ENCODE measurements around the gene COX8A. TPM values are rescaled to one million over a fixed set of nuclear protein-coding genes. Genes with fewer than 3 reads are reported as not detected.
A peak's percentile ranks its signal among the peaks of the same experiment; 100 is the strongest.

Gene COX8A
- total and polyA plus RNA-seq, 2 of the 13 experiments (the other 11 are each of a cell fraction or from before 2014, with no cell fraction given): 202 to 406 TPM

- CTCF ChIA-PET (ENCODE audit: low intra/inter-chr PET ratio, low total read pairs): no interaction called here
- Histone ChIP-seq H3K4me2 (ENCODE audit: low read depth, low read length) (no peak overlapping the region), H3K27ac (ENCODE audit: extremely low read length, insufficient read depth, low read length) (no peak overlapping the region), H3K27me3 (ENCODE audit: control insufficient read depth in 1 of 2, insufficient read depth in 2 of 2, low read length in 2 of 2) (no peaks in the 10 kb centered on the region), H3K9ac (ENCODE audit: insufficient read depth, low read depth, low read length) (no peak overlapping the region), H3K4me3 (replicated peaks in 1 of 3; ENCODE audit: insufficient read depth in 1 of 3, low read depth in 2 of 3, low read length in 3 of 3) (no peak overlapping the region), H4K20me1 (ENCODE audit: insufficient read depth, low read length) (peaks cover 4% of the 10 kb centered on the region; the same call in 1 of the 2 replicates), H3K9me3 (ENCODE audit: low read length) (no peaks in the 10 kb centered on the region), H2AFZ (ENCODE audit: low read length) (no peak overlapping the region), H3K4me1 (ENCODE audit: insufficient read depth, low read length) (peaks cover 2% of the 10 kb centered on the region), H3K36me3 (replicated peaks in 1 of 2; ENCODE audit: control insufficient read depth in 1 of 2, insufficient read depth in 2 of 2, low read length in 2 of 2) (peaks cover 5 to 12% of the 10 kb centered on the region in 2 experiments; a peak in 3 of 5 replicates), H3K79me2 (ENCODE audit: insufficient read depth, low read length) (no peaks in the 10 kb centered on the region)
- TF ChIP-seq AGO2 (optimal IDR thresholded peaks at IDR 0.05; ENCODE audit: low read depth, low read length): peak; percentile 76
- peak; percentile 57; the same call in 1 of the 2 replicates for TF ChIP-seq ZMYM3 (CRISPR knock-in tag; IDR thresholded peaks at IDR 0.05)
- peak; percentile 39; the same call in 1 of the 2 replicates for TF ChIP-seq ADNP (CRISPR knock-in tag; IDR thresholded peaks at IDR 0.05)
- TF ChIP-seq MBD4 (IDR thresholded peaks at IDR 0.05; ENCODE audit: borderline replicate concordance, low read length): no peak
- peak; percentile 93 for TF ChIP-seq ZNF629 (CRISPR knock-in tag; conservative IDR thresholded peaks at IDR 0.05)
- no peak for DNase-seq (ENCODE audit: low spot score)
- BruUV-seq (replicated peaks): no TSS peak
- no peak for FAIRE-seq
- no peak for ATAC-seq
- POLR2A ChIA-PET: no interaction called here
- intact Hi-C loops (cut with micrococcal nuclease; ENCODE audit: unreplicated experiment) (no loop called here), in situ Hi-C loops (cut with HindIII; ENCODE audit: extremely low pct_ligation_motif_present, low pct_unique_long_range_greater_than_20kb) (no loop called here)
- 97% methylated on average over 13 of the region's 23 CpGs for WGBS (ENCODE audit: low lambda C conversion rate)
These were observed 27.3 kb downstream of the COX8A start for GRCh38 chr11:64001484-64002420.

GRCh38 chr11:64003807-64004589 lies 29.6 kb downstream of the COX8A start:
- no peak overlapping the region for H3K27ac ChIP-seq (ENCODE audit: extremely low read length, insufficient read depth, low read length)
- H3K4me2 ChIP-seq (ENCODE audit: low read depth, low read length): no peak overlapping the region
- H3K9me3 ChIP-seq (ENCODE audit: low read length): no peaks in the 10 kb centered on the region
- WGBS (ENCODE audit: low lambda C conversion rate): 88% methylated on average over 23 of the region's 23 CpGs
- in situ Hi-C loops (cut with HindIII; ENCODE audit: extremely low pct_ligation_motif_present, low pct_unique_long_range_greater_than_20kb): no loop called here
- CTCF ChIA-PET (ENCODE audit: low intra/inter-chr PET ratio, low total read pairs): no interaction called here
- no peaks in the 10 kb centered on the region; a peak in 1 of 5 replicates for H3K36me3 ChIP-seq (replicated peaks in 1 of 2; ENCODE audit: control insufficient read depth in 1 of 2, insufficient read depth in 2 of 2, low read length in 2 of 2)
- H3K79me2 ChIP-seq (ENCODE audit: insufficient read depth, low read length): no peaks in the 10 kb centered on the region
- DNase-seq (ENCODE audit: low spot score) (no peak), ATAC-seq (no peak), FAIRE-seq (no peak)
- H3K4me3 ChIP-seq (replicated peaks in 1 of 3; ENCODE audit: insufficient read depth in 1 of 3, low read depth in 2 of 3, low read length in 3 of 3): no peak overlapping the region
- POLR2A ChIA-PET: no interaction called here
- H3K27me3 ChIP-seq (ENCODE audit: control insufficient read depth in 1 of 2, insufficient read depth in 2 of 2, low read length in 2 of 2): no peaks in the 10 kb centered on the region
- intact Hi-C loops (cut with micrococcal nuclease; ENCODE audit: unreplicated experiment): no loop called here
- peaks cover 21% of the 10 kb centered on the region for H3K4me1 ChIP-seq (ENCODE audit: insufficient read depth, low read length)
- peaks cover 4% of the 10 kb centered on the region; the same call in 1 of the 2 replicates for H4K20me1 ChIP-seq (ENCODE audit: insufficient read depth, low read length)
- no TSS peak for BruUV-seq (replicated peaks)
- H2AFZ ChIP-seq (ENCODE audit: low read length): no peak overlapping the region
- H3K9ac ChIP-seq (ENCODE audit: insufficient read depth, low read depth, low read length): no peak overlapping the region
- no peak for TF ChIP-seq ZNF768 (CRISPR knock-in tag; IDR thresholded peaks at IDR 0.05)
- TF ChIP-seq AGO2 (optimal IDR thresholded peaks at IDR 0.05; ENCODE audit: low read depth, low read length): peak; percentile 80
- no peak for TF ChIP-seq MED13 (CRISPR knock-in tag; IDR thresholded peaks at IDR 0.05)
- TF ChIP-seq ZNF687 (CRISPR knock-in tag; IDR thresholded peaks at IDR 0.05): 0 out of 2 replicates have a peak, but pooled peaks have one; percentile 11
- TF ChIP-seq ELF1 (CRISPR knock-in tag; IDR thresholded peaks at IDR 0.05): no peak
- no peak for TF ChIP-seq NFIB (CRISPR knock-in tag; IDR thresholded peaks at IDR 0.05; ENCODE audit: borderline replicate concordance)
- 0 out of 2 replicates have a peak, but pooled peaks have one; percentile 64 for TF ChIP-seq HNRNPL (IDR thresholded peaks at IDR 0.05; ENCODE audit: low read depth, low read length)

All from HepG2 (cell line).